NCI-H1694 treated with DMSO at 0.1 percent for 48 hours (cell line): ENCODE results near the gene BLM.

Experiments
- DNase-seq: peaks from one replicate; lab custom pipeline; 2025; lab: John Stamatoyannopoulos, UW

BLM gene

DNA sequence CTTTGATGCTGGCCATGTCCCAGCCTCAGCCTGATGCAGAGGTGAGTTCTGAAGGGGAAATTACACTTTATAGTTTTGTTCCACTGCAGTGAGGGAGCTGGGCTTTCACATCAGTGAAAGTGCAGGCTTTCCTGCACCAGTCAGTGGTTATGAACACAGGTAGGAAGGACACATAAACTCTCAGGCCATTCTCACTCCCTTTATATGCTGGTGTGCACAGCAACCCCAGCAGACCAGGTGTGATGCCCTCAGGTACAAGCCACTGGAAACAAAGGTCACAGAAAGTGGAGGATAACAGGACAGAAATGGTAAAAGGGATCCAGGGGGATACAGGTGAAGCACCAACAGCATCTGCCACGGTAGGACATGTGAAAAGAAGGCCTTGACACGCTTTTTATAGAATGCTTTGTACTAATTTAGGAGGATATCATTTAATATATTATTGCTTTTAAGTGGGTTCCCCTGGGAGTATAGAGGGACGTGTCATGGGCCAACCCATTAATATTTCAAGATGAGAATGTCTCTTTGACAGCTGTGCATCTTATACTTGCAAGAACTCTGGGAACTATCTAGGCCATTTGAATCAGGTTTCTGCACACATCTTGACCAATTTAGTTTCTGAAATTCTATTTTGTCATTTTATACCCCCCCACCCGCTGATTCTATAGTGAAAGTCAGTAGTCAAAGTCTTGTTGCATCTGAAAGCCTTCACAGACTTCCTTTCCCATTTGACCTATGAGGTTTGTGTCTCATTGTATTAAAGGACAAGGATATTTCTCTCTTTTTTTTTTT, 25.0 kb upstream of the BLM start:
- no peak for DNase-seq

DNA sequence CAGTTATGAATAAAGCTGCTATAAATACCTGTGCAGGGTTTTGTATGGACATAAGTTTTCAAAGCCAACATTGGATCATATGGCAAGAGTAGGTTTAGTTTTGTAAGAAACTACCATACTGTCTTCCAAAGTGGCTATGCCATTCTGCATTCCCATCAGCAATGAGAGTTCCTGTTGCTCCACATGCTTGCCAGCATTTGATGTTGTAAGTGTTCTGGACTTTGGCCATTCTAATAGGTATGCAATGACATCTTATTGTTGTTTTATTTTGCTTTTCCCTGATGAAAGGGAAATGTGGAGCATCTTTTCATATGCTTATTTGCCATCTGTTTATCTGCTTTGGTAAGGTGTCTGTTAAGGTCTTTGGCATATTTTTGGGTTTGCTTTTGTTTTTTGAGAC, 22.2 kb upstream of the BLM start:
- DNase-seq: no peak

- no peak for DNase-seq
Measured at GRCh38 chr15:90697175-90697574, 20.0 kb upstream of the BLM start.

- DNase-seq: no peak
Measured at GRCh38 chr15:90698629-90699028, 18.5 kb upstream of the BLM start.

DNA sequence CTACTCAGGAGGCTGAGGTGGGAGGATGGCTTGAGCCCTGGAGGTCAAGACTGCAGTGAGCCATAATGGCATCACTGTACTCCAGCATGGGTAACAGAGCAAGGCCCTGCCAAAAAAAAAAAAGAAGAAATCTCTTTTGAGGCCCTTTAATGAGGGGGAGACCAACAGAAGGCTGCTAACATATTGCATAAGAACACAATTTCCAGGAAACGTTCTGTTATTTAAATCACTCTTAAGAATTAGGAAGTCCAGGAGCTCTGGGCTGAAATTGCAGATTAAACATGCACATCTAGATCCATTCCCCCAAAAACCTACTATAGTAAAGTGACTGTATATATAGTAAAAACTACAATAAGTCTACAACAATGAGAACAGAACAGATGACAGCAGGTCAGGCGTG, 16.1 kb upstream of the BLM start:
- DNase-seq: no peak

DNA sequence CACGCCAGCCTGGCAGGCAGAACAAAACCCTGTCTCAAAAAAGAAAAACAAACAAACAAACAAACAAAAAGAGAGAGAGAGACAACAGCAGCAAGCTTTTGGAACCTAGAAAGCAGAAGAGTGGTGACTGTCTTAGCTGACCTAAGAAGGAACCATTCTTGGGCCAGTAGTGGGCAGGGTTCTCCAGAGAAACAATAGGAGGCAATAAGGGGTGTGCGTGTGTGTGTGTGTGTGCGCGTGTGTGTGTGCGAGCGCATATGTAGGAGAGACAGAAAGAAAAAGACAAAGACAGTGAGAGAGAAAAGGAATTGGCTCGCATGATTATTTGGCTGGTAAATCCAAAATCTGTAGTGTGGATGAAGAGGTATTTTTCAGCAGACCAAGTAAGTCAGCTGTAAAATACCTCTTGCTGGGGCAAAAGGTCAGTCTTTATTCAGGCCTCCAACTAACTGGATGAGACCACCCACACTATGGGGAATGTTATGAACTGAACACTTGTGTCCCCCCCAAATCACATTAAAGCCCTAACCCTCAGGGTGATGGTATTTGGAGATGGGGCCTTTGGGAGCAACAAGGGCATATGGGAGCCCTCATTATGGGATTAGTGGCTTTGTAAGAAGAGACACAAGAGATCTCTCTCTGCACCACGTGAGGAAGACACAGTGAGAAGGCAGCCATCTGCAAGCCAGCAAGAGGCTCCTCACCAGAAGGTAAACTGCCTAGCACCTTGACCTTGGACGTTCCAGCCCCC, 15.1 kb upstream of the BLM start:
- DNase-seq: no peak

DNA sequence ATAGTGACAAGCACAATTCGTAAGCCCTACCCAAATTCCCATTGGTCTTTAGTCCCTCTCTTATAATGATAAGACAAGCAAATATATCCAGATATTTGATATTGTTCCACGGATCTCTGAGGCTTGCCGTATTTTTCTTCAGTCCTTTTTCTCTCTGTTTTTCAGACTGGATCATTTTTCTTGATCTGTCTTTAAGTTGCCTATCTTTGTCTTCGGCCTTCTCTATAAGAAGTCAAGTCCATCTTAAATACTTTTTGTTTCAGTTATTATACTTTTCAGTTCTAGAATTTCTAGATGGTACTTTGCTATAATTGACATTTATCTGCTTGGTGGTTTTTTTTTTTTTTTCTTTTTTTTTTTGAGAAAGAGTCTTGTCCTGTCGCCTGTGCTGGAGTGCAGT, 13.7 kb upstream of the BLM start:
- DNase-seq: no peak

DNA sequence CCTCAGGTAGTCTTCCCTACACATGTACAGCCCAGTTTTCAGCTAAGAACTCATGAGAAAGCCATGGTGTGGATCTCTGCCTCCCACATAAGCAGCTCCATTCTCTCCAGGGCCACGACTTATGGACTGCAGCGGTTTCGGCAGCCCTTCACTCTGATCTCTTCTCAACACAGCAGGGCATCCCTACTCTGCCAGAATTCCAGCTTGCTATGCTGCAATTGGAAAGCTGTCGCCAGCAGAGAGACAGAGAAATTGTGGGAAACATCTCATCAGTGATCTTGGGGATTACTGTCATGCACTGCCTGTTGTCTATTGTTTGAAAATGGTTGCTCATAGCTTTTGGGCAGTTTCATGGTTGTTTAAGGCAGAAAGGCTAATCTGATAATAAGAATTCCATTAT, 11.9 kb upstream of the BLM start:
- no peak for DNase-seq

DNA sequence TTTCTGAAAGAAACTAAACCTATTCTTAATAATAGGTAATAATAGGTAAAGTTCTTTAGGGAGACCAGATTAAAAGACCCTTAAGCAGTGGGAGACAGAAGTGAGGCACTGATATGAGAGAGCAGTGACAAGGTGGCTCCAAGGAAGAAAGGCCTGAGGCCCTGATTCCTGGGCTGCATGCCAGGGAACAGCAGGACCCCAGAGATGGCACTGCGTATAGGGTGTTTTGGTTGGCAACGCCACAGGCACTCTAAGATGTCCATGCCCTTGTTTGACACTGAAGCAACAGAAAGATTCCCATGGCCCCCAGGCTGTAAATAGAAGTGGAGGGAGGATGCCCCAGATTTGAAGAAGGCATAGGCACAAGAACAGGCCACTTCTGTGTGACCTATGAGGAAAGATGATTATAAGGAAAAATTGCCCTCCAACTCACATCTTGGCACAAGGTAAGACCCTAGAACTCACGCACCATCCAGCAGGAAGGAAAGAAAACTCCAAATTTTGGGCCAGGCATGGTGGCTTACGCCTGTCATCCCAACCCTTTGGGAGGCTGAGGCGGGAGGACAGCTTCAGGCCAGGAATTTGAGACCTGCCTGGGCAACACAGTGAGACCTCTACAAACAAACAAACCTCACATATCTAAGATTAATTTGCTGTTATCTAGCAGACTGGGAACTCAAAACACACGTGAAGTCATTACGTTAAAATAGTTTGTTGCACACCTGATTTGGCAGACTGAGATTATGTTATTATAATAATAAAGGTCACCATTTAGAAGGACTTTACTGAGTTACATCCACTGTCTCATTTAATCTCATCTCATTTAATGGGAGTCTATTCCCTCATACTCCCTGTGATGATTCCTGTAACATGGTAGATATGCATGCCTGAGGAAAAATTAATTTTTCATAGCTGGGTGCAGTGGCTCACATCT, 10.5 kb upstream of the BLM start:
- DNase-seq: peak; percentile 32

GRCh38 chr15:90707489-90707888, 9.7 kb upstream of the BLM start:
- DNase-seq: no peak

DNA sequence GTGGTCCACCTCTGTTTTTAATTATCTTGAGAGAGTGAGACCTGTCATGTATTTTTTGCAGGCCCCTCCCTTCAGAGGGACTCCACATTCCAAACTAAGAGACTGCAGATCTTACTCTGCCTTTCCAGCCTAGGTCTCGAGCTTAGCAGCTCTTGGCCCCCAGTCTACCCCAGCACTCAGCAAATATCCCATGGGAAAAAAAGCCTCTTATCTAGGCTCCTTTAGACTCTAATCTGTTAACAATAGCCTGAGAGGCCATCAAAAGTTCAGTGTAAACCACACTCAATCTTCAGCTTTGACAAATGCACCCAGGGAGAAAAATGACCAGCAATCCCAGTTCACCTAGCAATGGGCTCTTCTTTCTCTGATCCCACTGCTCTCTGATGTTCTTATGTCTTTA, 8.6 kb upstream of the BLM start:
- no peak for DNase-seq

GRCh38 chr15:90709278-90709677, 7.9 kb upstream of the BLM start:
- DNase-seq: no peak

- no peak for DNase-seq
Measured at GRCh38 chr15:90710436-90711027, 6.6 kb upstream of the BLM start.

- DNase-seq: no peak
Measured at GRCh38 chr15:90711418-90711824, 5.7 kb upstream of the BLM start.

DNA sequence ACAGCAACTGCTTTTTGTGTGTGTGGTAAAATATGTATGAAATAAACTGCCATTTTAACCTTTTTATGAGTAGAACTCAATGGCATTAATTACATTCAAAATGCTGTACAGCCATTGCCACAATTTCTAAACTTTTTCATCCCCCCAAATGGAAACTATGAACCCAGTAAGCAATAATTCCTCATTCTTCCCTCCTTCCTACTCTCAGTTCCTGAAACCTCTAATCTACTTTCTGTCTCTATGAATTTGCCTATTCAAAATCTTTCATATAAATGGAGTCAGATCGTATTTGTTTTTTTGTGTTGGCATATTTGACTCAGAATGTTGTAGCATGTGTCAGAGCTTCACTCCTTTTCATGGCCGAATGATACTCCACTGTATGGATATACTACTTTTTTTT, 5.3 kb upstream of the BLM start:
- no peak for DNase-seq

DNA sequence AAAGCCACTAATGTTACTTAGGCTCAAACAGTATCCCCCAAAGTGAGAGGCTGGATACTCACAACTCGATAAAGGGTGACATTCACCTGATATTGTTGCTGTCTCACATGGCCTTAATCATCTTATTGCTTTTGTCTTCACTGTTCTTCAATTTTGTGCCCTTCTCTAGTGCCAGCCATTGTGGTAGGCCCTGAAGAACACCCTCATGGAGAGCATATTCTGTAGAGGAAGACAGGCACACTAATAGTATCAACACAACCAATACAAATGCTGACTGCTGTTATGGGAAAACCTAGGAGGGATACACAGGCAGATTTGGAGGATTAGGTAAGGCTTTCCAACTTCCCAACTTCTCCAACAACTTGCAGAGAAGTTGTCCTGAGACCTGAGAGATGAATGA, 4.1 kb upstream of the BLM start:
- no peak for DNase-seq

DNA sequence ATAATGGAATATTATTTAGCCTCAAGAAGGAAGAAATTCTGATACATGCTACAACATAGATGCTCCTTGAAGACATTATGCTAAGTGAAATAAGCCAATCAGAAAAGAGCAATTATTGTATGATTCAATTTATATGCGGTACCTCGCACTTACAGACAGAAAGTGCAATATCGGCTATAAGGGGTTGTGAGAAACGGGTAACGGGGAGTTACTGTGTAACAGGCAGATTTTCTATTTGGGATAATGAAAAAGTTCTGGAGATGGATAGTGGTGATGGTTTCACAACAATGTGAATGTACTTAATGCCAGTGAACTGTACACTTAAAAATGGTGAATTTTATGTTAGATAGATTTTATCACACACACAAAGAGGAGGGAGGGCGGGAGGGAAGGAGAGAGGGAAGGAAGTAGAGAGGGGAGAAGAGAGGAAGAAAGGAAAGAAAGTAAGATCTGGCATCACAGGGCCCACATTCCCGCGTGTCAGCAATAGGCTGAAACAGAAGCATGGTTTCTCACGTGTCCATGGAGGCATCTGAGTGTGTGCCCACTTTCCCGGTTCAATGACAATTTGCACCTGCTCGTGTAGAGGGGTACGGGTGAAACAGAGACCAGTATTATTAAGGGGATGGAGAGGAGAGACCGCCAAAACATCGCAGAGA, 700 bp upstream of the BLM start:
- no peak for DNase-seq

DNA sequence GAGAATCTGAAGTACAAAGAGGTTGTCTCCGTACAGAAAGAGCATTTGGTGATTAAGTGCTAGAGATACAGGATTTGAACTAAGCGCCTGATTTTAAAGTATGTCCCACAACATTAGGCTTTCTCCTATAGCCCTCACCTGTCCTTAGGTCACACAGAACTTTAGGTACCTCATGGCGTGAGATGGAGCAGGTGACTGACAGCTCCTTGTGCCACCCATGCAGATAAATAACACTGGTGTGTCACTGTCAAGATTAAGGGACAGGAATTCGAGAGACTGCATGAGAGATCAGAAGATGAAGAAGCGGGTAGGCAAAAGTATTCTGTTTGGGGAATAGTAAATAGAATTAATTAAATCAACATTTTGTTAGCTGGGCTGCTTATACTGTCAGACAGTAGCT, 1.1 kb downstream of the BLM start:
- DNase-seq: no peak

- DNase-seq: no peak
Measured at GRCh38 chr15:90720131-90720530, 3.0 kb downstream of the BLM start.

DNA sequence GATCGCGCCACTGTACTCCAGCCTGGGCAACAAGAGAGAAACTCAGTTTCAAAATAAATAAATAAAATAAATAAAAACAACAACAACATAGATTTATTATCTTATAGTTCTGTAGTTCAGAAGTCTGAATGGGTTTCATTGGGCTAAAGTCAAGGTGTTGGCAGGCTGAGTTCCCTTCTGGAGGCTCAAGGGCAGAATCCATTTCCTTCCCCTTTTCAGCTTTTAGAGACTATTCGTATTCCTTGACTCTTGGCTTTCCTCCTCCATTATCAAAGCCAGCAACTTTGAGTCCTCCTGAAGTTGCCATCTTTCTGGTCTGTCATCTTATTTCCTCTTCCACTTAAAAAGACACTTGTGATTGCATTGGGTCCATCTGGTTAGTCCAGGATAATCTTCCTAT, 12.1 kb downstream of the BLM start:
- no peak for DNase-seq

- DNase-seq: no peak
Measured at GRCh38 chr15:90730290-90730689, 13.1 kb downstream of the BLM start.

- DNase-seq: no peak
Measured at GRCh38 chr15:90735923-90736322, 18.8 kb downstream of the BLM start.
